Right atrium auricular region (tissue), 2 donors: ENCODE measurements around the gene ATP6V0A1. TPM values are rescaled to one million over a fixed set of nuclear protein-coding genes. Genes with fewer than 3 reads are reported as not detected.

Experiments used
- DNase-seq: peaks from one replicate; pipeline ENCODE4 v3.0.0-alpha.2; 2019; ENCODE audit warnings: low spot score
- H3K27ac ChIP-seq, 2 donors: fragments of 200-600 bp; sonication (generic); 1 replicate in 1 of 2; 2 replicates in 1 of 2; pipeline ENCODE4 v1.5.1; 2016 to 2019
- H3K27me3 ChIP-seq, 2 donors: fragments of 200-600 bp; sonication (generic); one replicate each; pipeline versions ENCODE4 v1.5.1 to v1.6.0; 2017 to 2019
- H3K36me3 ChIP-seq: fragments of 200-600 bp; sonication (generic); one replicate; pipeline ENCODE4 v1.5.1; 2016
- H3K4me1 ChIP-seq, 2 donors: fragments of 200-600 bp; sonication (generic); one replicate each; pipeline versions ENCODE4 v1.5.1 to v1.6.0; 2017 to 2019
- H3K4me3 ChIP-seq, 2 donors: fragments of 200-600 bp; sonication (generic); 1 replicate in 1 of 2; 2 replicates in 1 of 2; pipeline ENCODE4 v1.5.1; 2017 to 2019; ENCODE audit warnings: mild to moderate bottlenecking in 1 of 2, moderate library complexity in 1 of 2
- H3K9me3 ChIP-seq, 2 donors: fragments of 200-600 bp; sonication (generic); one replicate each; pipeline ENCODE4 v1.5.1; 2019
- total RNA-seq, 2 donors: library from RNA; depleted of rRNA; stranded (reverse); fragments of >200 nt; gene quantifications; one replicate each; pipeline ENCODE4 v1.1.0, GENCODE V29; 2016
- TF ChIP-seq, protein P1 (sequence below), 2 donors: fragments of 200-600 bp; sonication (generic); IDR thresholded peaks; one replicate each; pipeline ENCODE4 v1.5.1; 2019; ENCODE audit warnings: antibody characterized with exemption in 2 of 2

ATP6V0A1 gene
- total RNA-seq, 2 donors from 2014 or later = 38.9 to 67.5 TPM

GRCh38 chr17:42422412-42422957 lies 36.2 kb upstream of the ATP6V0A1 start:
- Histone ChIP-seq H3K27ac (peak overlapping the region; percentile 97 to 99), H3K4me1 (peaks cover 0 to 50% of the 10 kb centered on the region in 2 donors), H3K36me3 (no peaks in the 10 kb centered on the region), H3K9me3 (no peaks in the 10 kb centered on the region), H3K27me3 (no peaks in the 10 kb centered on the region), H3K4me3 (peak overlapping the region; percentile 94)
- TF ChIP-seq, protein P1, sequence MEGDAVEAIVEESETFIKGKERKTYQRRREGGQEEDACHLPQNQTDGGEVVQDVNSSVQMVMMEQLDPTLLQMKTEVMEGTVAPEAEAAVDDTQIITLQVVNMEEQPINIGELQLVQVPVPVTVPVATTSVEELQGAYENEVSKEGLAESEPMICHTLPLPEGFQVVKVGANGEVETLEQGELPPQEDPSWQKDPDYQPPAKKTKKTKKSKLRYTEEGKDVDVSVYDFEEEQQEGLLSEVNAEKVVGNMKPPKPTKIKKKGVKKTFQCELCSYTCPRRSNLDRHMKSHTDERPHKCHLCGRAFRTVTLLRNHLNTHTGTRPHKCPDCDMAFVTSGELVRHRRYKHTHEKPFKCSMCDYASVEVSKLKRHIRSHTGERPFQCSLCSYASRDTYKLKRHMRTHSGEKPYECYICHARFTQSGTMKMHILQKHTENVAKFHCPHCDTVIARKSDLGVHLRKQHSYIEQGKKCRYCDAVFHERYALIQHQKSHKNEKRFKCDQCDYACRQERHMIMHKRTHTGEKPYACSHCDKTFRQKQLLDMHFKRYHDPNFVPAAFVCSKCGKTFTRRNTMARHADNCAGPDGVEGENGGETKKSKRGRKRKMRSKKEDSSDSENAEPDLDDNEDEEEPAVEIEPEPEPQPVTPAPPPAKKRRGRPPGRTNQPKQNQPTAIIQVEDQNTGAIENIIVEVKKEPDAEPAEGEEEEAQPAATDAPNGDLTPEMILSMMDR (IDR thresholded peaks at IDR 0.05) = no peak
- DNase-seq = no peak

DNA sequence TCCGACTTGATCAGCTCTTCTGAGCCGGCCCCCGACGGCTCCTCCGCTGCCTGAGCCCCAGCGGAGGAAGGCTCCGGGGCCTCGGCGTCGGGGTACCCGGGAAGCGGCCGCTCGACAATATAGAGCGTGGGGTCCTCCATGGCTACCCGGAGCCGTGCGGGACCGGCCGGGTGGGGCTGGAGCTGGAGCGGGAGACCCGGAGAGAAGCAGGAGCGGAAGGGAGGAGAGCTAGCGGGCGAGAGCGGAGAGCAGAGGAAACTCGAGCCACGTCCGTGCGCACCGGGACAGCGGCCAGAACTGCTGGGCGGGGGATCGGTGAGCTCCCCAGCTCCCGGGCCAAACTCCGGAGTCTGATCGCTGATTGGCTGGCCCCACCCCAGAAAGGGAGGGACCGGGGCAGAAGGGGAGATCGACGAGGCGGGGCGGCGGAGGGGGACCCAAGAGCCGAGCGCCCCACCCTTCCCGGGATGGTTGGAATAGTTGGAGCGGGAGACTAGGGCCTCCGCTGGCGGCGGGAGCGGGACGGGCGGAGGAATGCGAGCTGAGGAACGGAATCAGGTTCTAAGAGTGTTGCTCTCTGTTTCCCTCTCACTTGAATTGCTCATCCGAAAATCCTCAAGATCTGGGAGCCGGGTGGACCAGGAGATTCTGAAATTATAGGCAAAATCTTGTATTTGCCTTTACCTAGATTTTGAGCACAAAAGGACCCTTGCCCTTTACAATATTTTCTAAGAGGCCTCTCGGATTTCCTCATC lies 35.5 kb upstream of the ATP6V0A1 start, which contains the start of gene CAVIN1:
Gene CAVIN1, minus strand, starts transcription at position 299 of the 755 bp plus-strand sequence. Its CDS starts 159 bp downstream, at position 140.
- Histone ChIP-seq H3K27me3 (no peaks in the 10 kb centered on the region), H3K36me3 (no peaks in the 10 kb centered on the region), H3K4me3 (peak within 1 kb of the TSS; percentile 94), H3K27ac (peak within 1 kb of the TSS; percentile 97 to 99), H3K4me1 (peaks cover 0 to 47% of the 10 kb centered on the region in 2 donors), H3K9me3 (no peaks in the 10 kb centered on the region)
- DNase-seq = peak; percentile 98
- TF ChIP-seq, protein P1 (IDR thresholded peaks at IDR 0.05) = no peak

DNA sequence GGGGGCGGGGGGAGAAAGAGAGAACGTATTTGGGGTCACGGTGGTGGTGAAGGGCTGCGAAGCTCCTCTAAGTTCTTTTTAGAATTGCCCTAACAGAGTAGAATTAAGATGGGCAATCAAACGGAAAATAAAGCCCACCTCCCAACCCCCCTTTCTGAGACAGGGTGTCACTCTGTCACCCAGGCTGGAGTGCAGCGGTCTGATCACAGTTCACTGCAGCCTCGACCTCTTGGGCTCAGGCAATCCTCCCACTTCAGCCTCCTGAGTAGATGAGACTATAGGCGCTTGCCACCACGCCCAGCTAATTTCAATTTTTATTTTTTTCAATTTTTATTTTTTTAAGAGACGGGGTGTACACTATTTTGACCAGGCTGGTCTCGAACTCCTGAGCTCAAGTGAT lies 34.9 kb upstream of the ATP6V0A1 start:
- DNase-seq = no peak
- no peaks in the 10 kb centered on the region for H3K27me3 ChIP-seq
- H3K4me3 ChIP-seq = peak overlapping the region; percentile 23 to 94
- TF ChIP-seq, protein P1 (IDR thresholded peaks at IDR 0.05) = no peak
- peak overlapping the region; percentile 97 to 99 for H3K27ac ChIP-seq
- H3K36me3 ChIP-seq = no peaks in the 10 kb centered on the region
- H3K4me1 ChIP-seq = peaks cover 0 to 47% of the 10 kb centered on the region in 2 donors
- H3K9me3 ChIP-seq = no peaks in the 10 kb centered on the region

- Histone ChIP-seq H3K4me3 (no peak overlapping the region), H3K27me3 (no peaks in the 10 kb centered on the region), H3K9me3 (no peaks in the 10 kb centered on the region), H3K36me3 (no peaks in the 10 kb centered on the region), H3K4me1 (peaks cover 0 to 34% of the 10 kb centered on the region in 2 donors), H3K27ac (peak overlapping the region; percentile 7 to 11)
- DNase-seq = no peak
- TF ChIP-seq, protein P1 (IDR thresholded peaks at IDR 0.05) = no peak
These were observed 33.6 kb upstream of the ATP6V0A1 start for GRCh38 chr17:42424991-42425610.

- Histone ChIP-seq H3K4me1 (peaks cover 0 to 23% of the 10 kb centered on the region in 2 donors), H3K27me3 (no peaks in the 10 kb centered on the region), H3K4me3 (no peak overlapping the region), H3K36me3 (no peaks in the 10 kb centered on the region), H3K9me3 (no peaks in the 10 kb centered on the region), H3K27ac (no peak overlapping the region)
- DNase-seq = no peak
- TF ChIP-seq, protein P1 (IDR thresholded peaks at IDR 0.05) = peak; percentile 21 to 71
These were observed 30.3 kb upstream of the ATP6V0A1 start for GRCh38 chr17:42428141-42428944.
